ENCODE results near the gene MTMR8. TPM values are rescaled to one million over a fixed set of nuclear protein-coding genes. Genes with fewer than 3 reads are reported as not detected.
"Not testable (repeated sequence)": the region's sequence is repeated elsewhere in the genome, so short reads cannot be mapped to it uniquely, and the experiment has no call there.

Gene MTMR8
- polyA plus RNA-seq, 1 donor (not counting 4 experiments of a cell fraction or from before 2014, with no cell fraction given): 1.1 TPM

DNA sequence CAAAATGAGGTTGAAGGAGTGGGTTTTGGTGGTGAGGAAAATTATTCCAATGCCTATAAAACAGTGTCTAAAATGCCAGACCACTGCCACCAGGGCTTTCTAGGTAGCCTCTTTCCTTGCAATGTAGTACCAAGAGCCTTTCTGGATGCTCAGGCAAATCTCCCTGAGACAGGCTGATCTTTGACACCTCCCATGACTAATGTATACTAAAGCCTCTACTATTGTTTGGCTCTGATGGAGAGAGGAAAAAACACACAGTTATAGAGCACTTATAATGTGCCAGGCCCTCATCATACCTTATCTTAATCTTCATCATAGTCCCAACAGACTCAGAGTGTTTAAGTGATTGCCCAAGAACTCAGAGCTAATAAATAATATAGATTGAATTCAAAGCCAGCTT lies 5.8 kb downstream of the MTMR8 start:
- no peak overlapping the region for H3K4me3 ChIP-seq (ENCODE audit: control insufficient read depth in 2 of 3, extremely low read depth in 1 of 3, insufficient read depth in 2 of 3, low read depth in 1 of 3, low read length in 3 of 3)
- no peaks in the 10 kb centered on the region for H3K79me2 ChIP-seq (ENCODE audit: control insufficient read depth, insufficient read depth, low read length)
- no peaks in the 10 kb centered on the region for H3K4me1 ChIP-seq (ENCODE audit: control insufficient read depth, extremely low read depth, insufficient read depth, low read length)
- TF ChIP-seq, protein P1, sequence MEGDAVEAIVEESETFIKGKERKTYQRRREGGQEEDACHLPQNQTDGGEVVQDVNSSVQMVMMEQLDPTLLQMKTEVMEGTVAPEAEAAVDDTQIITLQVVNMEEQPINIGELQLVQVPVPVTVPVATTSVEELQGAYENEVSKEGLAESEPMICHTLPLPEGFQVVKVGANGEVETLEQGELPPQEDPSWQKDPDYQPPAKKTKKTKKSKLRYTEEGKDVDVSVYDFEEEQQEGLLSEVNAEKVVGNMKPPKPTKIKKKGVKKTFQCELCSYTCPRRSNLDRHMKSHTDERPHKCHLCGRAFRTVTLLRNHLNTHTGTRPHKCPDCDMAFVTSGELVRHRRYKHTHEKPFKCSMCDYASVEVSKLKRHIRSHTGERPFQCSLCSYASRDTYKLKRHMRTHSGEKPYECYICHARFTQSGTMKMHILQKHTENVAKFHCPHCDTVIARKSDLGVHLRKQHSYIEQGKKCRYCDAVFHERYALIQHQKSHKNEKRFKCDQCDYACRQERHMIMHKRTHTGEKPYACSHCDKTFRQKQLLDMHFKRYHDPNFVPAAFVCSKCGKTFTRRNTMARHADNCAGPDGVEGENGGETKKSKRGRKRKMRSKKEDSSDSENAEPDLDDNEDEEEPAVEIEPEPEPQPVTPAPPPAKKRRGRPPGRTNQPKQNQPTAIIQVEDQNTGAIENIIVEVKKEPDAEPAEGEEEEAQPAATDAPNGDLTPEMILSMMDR (optimal IDR thresholded peaks at IDR 0.05 in 1 of 3, IDR thresholded peaks at IDR 0.05 in 1 of 3, conservative IDR thresholded peaks at IDR 0.05 in 1 of 3; ENCODE audit: extremely low read depth in 1 of 3, insufficient read depth in 2 of 3, low read length in 3 of 3): no peak
- no peak for TF ChIP-seq EZH2 (IDR thresholded peaks at IDR 0.05; ENCODE audit: low read length)
- H3K9me3 ChIP-seq (ENCODE audit: control insufficient read depth, low read depth, low read length): no peaks in the 10 kb centered on the region
- H2AFZ ChIP-seq (ENCODE audit: control insufficient read depth, low read length): no peak overlapping the region
- H3K9ac ChIP-seq (ENCODE audit: control insufficient read depth, extremely low read depth, insufficient read depth, low read length): no peak overlapping the region
- dilution Hi-C loops (cut with MboI; ENCODE audit: extremely low pct_ligation_motif_present, low sequenced_read_pairs): no loop called here
- H3K27ac ChIP-seq (ENCODE audit: control insufficient read depth, insufficient read depth, low read length): no peak overlapping the region
- no peak overlapping the region for H3K4me2 ChIP-seq (ENCODE audit: control insufficient read depth, extremely low read depth, insufficient read depth, low read depth, low read length)
- no peaks in the 10 kb centered on the region for H3K27me3 ChIP-seq (ENCODE audit: control insufficient read depth, extremely low read depth, insufficient read depth, low read length)
- FAIRE-seq: no peak
- no peaks in the 10 kb centered on the region for H3K36me3 ChIP-seq (ENCODE audit: control insufficient read depth in 2 of 2, extremely low read depth in 1 of 2, insufficient read depth in 2 of 2, low read length in 2 of 2)
- DNase-seq (ENCODE audit: low read depth, low spot score): no peak
- H3K9me1 ChIP-seq (ENCODE audit: control insufficient read depth, extremely low read depth, insufficient read depth, low read length): no peaks in the 10 kb centered on the region
- H4K20me1 ChIP-seq (ENCODE audit: control insufficient read depth, extremely low read depth, insufficient read depth, low read length): no peaks in the 10 kb centered on the region

DNA sequence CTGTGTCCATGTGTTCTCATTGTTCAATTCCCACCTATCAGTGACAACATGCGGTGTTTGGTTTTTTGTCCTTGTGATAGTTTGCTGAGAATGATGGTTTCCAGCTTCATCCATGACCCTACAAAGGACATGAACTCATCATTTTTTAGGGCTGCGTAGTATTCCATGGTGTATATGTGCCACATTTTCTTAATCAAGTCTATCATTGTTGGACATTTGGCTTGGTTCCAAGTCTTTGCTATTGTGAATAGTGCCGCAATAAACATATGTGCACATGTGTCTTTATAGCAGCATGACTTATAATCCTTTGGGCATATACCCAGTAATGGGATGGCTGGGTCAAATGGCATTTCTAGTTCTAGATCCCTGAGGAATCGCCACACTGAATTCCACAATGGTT lies 14.5 kb downstream of the MTMR8 start:
- H3K36me3 ChIP-seq (ENCODE audit: control insufficient read depth in 2 of 2, extremely low read depth in 1 of 2, insufficient read depth in 2 of 2, low read length in 2 of 2); H3K9me3 ChIP-seq (ENCODE audit: control insufficient read depth, low read depth, low read length); DNase-seq (ENCODE audit: low read depth, low spot score); FAIRE-seq; H3K4me2 ChIP-seq (ENCODE audit: control insufficient read depth, extremely low read depth, insufficient read depth, low read depth, low read length); H4K20me1 ChIP-seq (ENCODE audit: control insufficient read depth, extremely low read depth, insufficient read depth, low read length); H3K4me3 ChIP-seq (ENCODE audit: control insufficient read depth in 2 of 3, extremely low read depth in 1 of 3, insufficient read depth in 2 of 3, low read depth in 1 of 3, low read length in 3 of 3); H2AFZ ChIP-seq (ENCODE audit: control insufficient read depth, low read length); H3K27me3 ChIP-seq (ENCODE audit: control insufficient read depth, extremely low read depth, insufficient read depth, low read length); dilution Hi-C loops (cut with MboI; ENCODE audit: extremely low pct_ligation_motif_present, low sequenced_read_pairs); H3K4me1 ChIP-seq (ENCODE audit: control insufficient read depth, extremely low read depth, insufficient read depth, low read length); H3K79me2 ChIP-seq (ENCODE audit: control insufficient read depth, insufficient read depth, low read length); H3K9ac ChIP-seq (ENCODE audit: control insufficient read depth, extremely low read depth, insufficient read depth, low read length); H3K9me1 ChIP-seq (ENCODE audit: control insufficient read depth, extremely low read depth, insufficient read depth, low read length); H3K27ac ChIP-seq (ENCODE audit: control insufficient read depth, insufficient read depth, low read length): not testable (repeated sequence)

DNA sequence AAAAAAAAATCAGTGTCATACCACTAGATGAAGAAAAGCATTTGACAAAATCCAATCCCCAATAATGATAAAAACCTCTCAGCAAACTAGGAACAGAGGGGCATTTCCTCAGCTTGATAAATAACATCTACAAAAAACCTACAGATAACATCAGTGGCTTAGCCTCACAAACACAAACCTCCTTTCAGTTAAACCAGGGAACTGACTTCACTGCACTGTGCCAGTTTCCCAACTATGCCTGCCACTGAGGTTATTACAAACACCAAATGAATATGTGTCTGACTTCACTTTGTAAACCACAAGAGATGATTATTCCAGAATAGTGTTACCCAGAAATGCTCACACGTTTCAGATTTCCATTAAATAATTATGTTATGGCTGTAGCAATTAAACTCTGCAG lies 15.3 kb downstream of the MTMR8 start:
- Histone ChIP-seq H3K9ac (ENCODE audit: control insufficient read depth, extremely low read depth, insufficient read depth, low read length) (no peak overlapping the region), H3K4me1 (ENCODE audit: control insufficient read depth, extremely low read depth, insufficient read depth, low read length) (no peaks in the 10 kb centered on the region), H3K27me3 (ENCODE audit: control insufficient read depth, extremely low read depth, insufficient read depth, low read length) (no peaks in the 10 kb centered on the region), H3K4me2 (ENCODE audit: control insufficient read depth, extremely low read depth, insufficient read depth, low read depth, low read length) (no peak overlapping the region), H3K9me3 (ENCODE audit: control insufficient read depth, low read depth, low read length) (no peaks in the 10 kb centered on the region), H2AFZ (ENCODE audit: control insufficient read depth, low read length) (no peak overlapping the region), H4K20me1 (ENCODE audit: control insufficient read depth, extremely low read depth, insufficient read depth, low read length) (no peaks in the 10 kb centered on the region), H3K9me1 (ENCODE audit: control insufficient read depth, extremely low read depth, insufficient read depth, low read length) (no peaks in the 10 kb centered on the region), H3K27ac (ENCODE audit: control insufficient read depth, insufficient read depth, low read length) (no peak overlapping the region), H3K36me3 (ENCODE audit: control insufficient read depth in 2 of 2, extremely low read depth in 1 of 2, insufficient read depth in 2 of 2, low read length in 2 of 2) (no peaks in the 10 kb centered on the region), H3K4me3 (ENCODE audit: control insufficient read depth in 2 of 3, extremely low read depth in 1 of 3, insufficient read depth in 2 of 3, low read depth in 1 of 3, low read length in 3 of 3) (no peak overlapping the region), H3K79me2 (ENCODE audit: control insufficient read depth, insufficient read depth, low read length) (no peaks in the 10 kb centered on the region)
- TF ChIP-seq, protein P1 (optimal IDR thresholded peaks at IDR 0.05 in 1 of 3, IDR thresholded peaks at IDR 0.05 in 1 of 3, conservative IDR thresholded peaks at IDR 0.05 in 1 of 3; ENCODE audit: extremely low read depth in 1 of 3, insufficient read depth in 2 of 3, low read length in 3 of 3): no peak
- no peak for TF ChIP-seq EZH2 (IDR thresholded peaks at IDR 0.05; ENCODE audit: low read length)
- dilution Hi-C loops (cut with MboI; ENCODE audit: extremely low pct_ligation_motif_present, low sequenced_read_pairs): no loop called here
- FAIRE-seq (no peak), DNase-seq (ENCODE audit: low read depth, low spot score) (no peak)

All from keratinocyte (primary cell).